Fibroblast of mammary gland (primary cell): Measurements from ENCODE around the gene POU3F3.

ENCODE experiments used
- DNase-seq: peaks from one replicate; pipeline ENCODE4 v3.0.0-alpha.2; 2010; ENCODE audit warnings: low read depth
- H3K4me3 ChIP-seq: 2 replicates; pipeline ENCODE4 v1.5.1; 2011; ENCODE audit warnings: low read depth, mild to moderate bottlenecking, low read length, moderate library complexity; ENCODE audit not compliant: control insufficient read depth
- CTCF ChIP-seq: conservative IDR thresholded peaks from 2 replicates; pipeline ENCODE4 v1.5.1; 2011; ENCODE audit warnings: low read depth, low read length, inconsistent platforms; ENCODE audit not compliant: control insufficient read depth, insufficient read depth

Gene POU3F3

GRCh38 chr2:104876606-104877570 lies 23.0 kb downstream of the POU3F3 start:
- no peak for TF ChIP-seq CTCF
- DNase-seq: no peak
- H3K4me3 ChIP-seq: no peak overlapping the region

GRCh38 chr2:104878863-104879512 lies 25.1 kb downstream of the POU3F3 start:
- no peak overlapping the region for H3K4me3 ChIP-seq
- no peak for TF ChIP-seq CTCF
- DNase-seq: no peak

GRCh38 chr2:104880076-104880475 lies 26.2 kb downstream of the POU3F3 start:
- H3K4me3 ChIP-seq: no peak overlapping the region
- DNase-seq: no peak
- no peak for TF ChIP-seq CTCF

- DNase-seq: no peak
- H3K4me3 ChIP-seq: no peak overlapping the region
- no peak for TF ChIP-seq CTCF
Observed at GRCh38 chr2:104883357-104883756, 29.4 kb downstream of the POU3F3 start.

GRCh38 chr2:104885119-104885782 lies 31.3 kb downstream of the POU3F3 start:
- TF ChIP-seq CTCF: no peak
- DNase-seq: no peak
- no peak overlapping the region for H3K4me3 ChIP-seq

- TF ChIP-seq CTCF: no peak
- H3K4me3 ChIP-seq: no peak overlapping the region
- no peak for DNase-seq
Observed at GRCh38 chr2:104887676-104888075, 33.8 kb downstream of the POU3F3 start.
